Stomach (tissue), 9 donors: ENCODE measurements around the gene TSSK2. TPM values are rescaled to one million over a fixed set of nuclear protein-coding genes. Genes with fewer than 3 reads are reported as not detected.

ENCODE experiments used
- DNase-seq, 2 donors: peaks; one replicate each; pipeline versions ENCODE4 v3.0.0 to v3.0.0-alpha.2; 2013 to 2019
- H3K27ac ChIP-seq, 5 donors: fragments of 200-600 bp in 4 of 5; sonication (generic) in 4 of 5; one replicate each; pipeline ENCODE4 v1.5.1; 2013 to 2019; ENCODE audit warnings: mild to moderate bottlenecking in 1 of 5, moderate library complexity in 1 of 5
- H3K27me3 ChIP-seq, 3 donors: fragments of 200-600 bp; sonication (generic); one replicate each; pipeline ENCODE4 v1.5.1; 2017 to 2019; ENCODE audit warnings: mixed run types in 1 of 3
- H3K36me3 ChIP-seq, 4 donors: fragments of 200-600 bp; sonication (generic); 1 replicate in 3 of 4; 2 replicates in 1 of 4; pipeline ENCODE4 v1.5.1; 2016 to 2019
- H3K4me1 ChIP-seq, 4 donors: fragments of 200-600 bp; sonication (generic); one replicate each; pipeline ENCODE4 v1.5.1; 2016 to 2019
- H3K4me3 ChIP-seq, 4 donors: fragments of 200-600 bp; sonication (generic) in 3 of 4; one replicate each; pipeline ENCODE4 v1.5.1; 2016 to 2019; ENCODE audit warnings: mild to moderate bottlenecking in 1 of 4
- H3K9me3 ChIP-seq, 4 donors: fragments of 200-600 bp; sonication (generic); one replicate each; pipeline ENCODE4 v1.5.1; 2016 to 2019
- EP300 ChIP-seq: sonication (generic); formaldehyde crosslinking; IDR thresholded peaks from one replicate; pipeline ENCODE4 v1.6.1; 2017; ENCODE audit warnings: antibody characterized with exemption
- POLR2A ChIP-seq, 4 donors: fragments of 450-650 bp; IDR thresholded peaks; one replicate each; pipeline ENCODE4 v1.6.1; 2016; ENCODE audit warnings: antibody characterized with exemption in 4 of 4, control low read depth in 2 of 4, mild to moderate bottlenecking in 1 of 4, moderate library complexity in 1 of 4
- POLR2AphosphoS5 ChIP-seq, 3 donors: sonication (generic); formaldehyde crosslinking; IDR thresholded peaks; one replicate each; pipeline ENCODE4 v1.6.1; 2016; ENCODE audit warnings: antibody characterized with exemption in 3 of 3
- WGBS, 5 donors: extraction: QIAGEN DNeasy Blood & Tissue Kit in 3 of 5; methylation state at CpG; one replicate each; pipeline versions ENCODE4 v1.1.5 to v1.1.7; 2013 to 2018; 5-methylcytosine and 5-hydroxymethylcytosine counted together
- intact Hi-C: fragments of 100-400 bp; cut with DNase I; formaldehyde crosslinking; loops from one replicate; pipeline ENCODE4 v1.15.1; 2023; ENCODE audit warnings: low total_unique reads
- polyA plus RNA-seq, 3 donors: library from polyadenylated mRNA; stranded (reverse); fragments of 200-250 nt; gene quantifications; one replicate each; pipeline ENCODE4 v1.2.3, GENCODE V29; 2013
- total RNA-seq, 5 donors: library from RNA; depleted of rRNA; stranded (reverse); fragments of >200 nt; gene quantifications; one replicate each; pipeline versions ENCODE4 v1.1.0 to v1.2.3, GENCODE V29; 2014 to 2016
- TF ChIP-seq, protein P1 (sequence below), 7 experiments: fragments of 450-650 bp in 4 of 7; fragments of 200-600 bp in 3 of 7; sonication (generic) in 3 of 7; IDR thresholded peaks; one replicate each; pipeline ENCODE4 v1.5.1; 2016 to 2019; ENCODE audit warnings: antibody characterized with exemption in 7 of 7, control low read depth in 2 of 7, mild to moderate bottlenecking in 1 of 7
- donor health status: healthy with polysubstance abuse.
- donor health status: Bipolar disorder and iron deficiency.
- donor health status: healthy.

Gene TSSK2
- total and polyA plus RNA-seq, 8 donors: 0.08 TPM; not detected in 7

DNA sequence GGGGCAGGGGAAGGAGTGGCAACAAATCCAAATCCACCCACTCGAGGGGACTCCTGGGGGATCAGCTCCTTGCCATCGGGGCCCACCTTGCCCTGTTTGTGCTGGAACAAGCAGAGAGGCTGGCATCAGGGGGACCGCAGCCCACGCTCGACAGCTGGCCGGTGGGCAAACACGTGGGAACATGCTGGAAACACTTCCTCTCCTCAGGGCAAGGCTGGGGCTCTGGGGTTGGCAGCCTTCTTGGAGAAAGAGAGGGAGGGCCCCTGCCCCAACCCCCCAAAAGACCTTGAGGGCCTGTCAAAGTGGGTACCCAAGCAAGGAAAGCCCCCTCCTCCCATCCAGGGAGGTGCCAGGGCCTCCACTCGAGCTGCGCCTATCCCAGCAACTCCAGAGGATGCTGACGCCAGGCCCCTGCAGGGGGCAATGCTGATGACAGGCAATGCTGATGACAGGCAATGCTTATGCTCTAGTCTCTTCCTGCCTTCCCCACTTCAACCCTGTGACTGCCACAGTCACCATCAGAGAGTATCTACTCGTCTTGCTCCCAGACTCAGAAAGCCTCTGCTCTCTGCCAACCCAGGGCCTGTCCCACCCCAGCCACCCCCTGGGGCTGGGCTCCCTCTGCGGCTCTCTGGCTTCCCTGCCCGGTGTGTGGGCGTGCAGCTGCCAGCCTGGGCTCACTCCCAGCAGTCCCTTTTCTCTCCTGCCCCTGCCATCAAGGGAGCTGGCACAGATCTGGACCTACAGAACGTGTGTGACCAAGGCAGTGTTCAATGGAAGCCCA is 7.3 kb downstream of the TSSK2 start:
- intact Hi-C loops: no loop called here
- H3K27ac ChIP-seq: no peak overlapping the region
- peaks cover 2 to 6% (median 4%) of the 10 kb centered on the region in 4 donors for H3K4me1 ChIP-seq
- H3K9me3 ChIP-seq: no peaks in the 10 kb centered on the region
- DNase-seq: no peak
- TF ChIP-seq POLR2AphosphoS5 (IDR thresholded peaks at IDR 0.05): no peak
- no peak for TF ChIP-seq EP300
- TF ChIP-seq, protein P1, sequence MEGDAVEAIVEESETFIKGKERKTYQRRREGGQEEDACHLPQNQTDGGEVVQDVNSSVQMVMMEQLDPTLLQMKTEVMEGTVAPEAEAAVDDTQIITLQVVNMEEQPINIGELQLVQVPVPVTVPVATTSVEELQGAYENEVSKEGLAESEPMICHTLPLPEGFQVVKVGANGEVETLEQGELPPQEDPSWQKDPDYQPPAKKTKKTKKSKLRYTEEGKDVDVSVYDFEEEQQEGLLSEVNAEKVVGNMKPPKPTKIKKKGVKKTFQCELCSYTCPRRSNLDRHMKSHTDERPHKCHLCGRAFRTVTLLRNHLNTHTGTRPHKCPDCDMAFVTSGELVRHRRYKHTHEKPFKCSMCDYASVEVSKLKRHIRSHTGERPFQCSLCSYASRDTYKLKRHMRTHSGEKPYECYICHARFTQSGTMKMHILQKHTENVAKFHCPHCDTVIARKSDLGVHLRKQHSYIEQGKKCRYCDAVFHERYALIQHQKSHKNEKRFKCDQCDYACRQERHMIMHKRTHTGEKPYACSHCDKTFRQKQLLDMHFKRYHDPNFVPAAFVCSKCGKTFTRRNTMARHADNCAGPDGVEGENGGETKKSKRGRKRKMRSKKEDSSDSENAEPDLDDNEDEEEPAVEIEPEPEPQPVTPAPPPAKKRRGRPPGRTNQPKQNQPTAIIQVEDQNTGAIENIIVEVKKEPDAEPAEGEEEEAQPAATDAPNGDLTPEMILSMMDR (IDR thresholded peaks at IDR 0.05): no peak
- TF ChIP-seq POLR2A (IDR thresholded peaks at IDR 0.05): no peak
- 89 to 93% (median 90%) methylated on average over 14 to 15 of the region's 15 CpGs for WGBS, 5 donors
- no peaks in the 10 kb centered on the region for H3K27me3 ChIP-seq
- H3K4me3 ChIP-seq: no peak overlapping the region
- peaks cover 71 to 95% (median 93%) of the 10 kb centered on the region in 4 donors for H3K36me3 ChIP-seq

DNA sequence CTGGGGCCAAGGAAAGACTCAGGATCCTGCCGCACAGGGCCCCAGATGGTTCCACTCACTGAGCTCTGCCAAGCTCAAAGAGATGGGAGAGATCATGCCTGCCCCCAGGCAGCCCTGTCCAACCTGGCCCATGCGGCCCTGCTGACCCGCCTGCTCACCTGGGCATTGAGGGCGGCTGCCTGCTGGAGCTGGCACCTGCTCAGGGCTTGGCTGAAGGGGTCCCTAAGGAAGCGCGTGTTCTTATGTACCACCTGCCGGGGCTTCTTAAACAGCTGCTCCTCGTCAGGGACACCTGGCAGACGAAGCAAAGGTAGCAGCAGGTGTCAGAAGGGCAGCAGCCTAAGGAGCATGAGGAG is 7.9 kb downstream of the TSSK2 start:
- 93 to 98% (median 94%) methylated on average over 6 to 9 of the region's 9 CpGs for WGBS, 5 donors
- H3K4me3 ChIP-seq: no peak overlapping the region
- peaks cover 8 to 12% (median 9%) of the 10 kb centered on the region in 4 donors for H3K4me1 ChIP-seq
- TF ChIP-seq POLR2A (IDR thresholded peaks at IDR 0.05): no peak
- TF ChIP-seq EP300: no peak
- TF ChIP-seq, protein P1 (IDR thresholded peaks at IDR 0.05): no peak
- TF ChIP-seq POLR2AphosphoS5 (IDR thresholded peaks at IDR 0.05): no peak
- H3K9me3 ChIP-seq: no peaks in the 10 kb centered on the region
- H3K27ac ChIP-seq: no peak overlapping the region
- DNase-seq: no peak
- H3K27me3 ChIP-seq: no peaks in the 10 kb centered on the region
- peaks cover 65 to 90% (median 88%) of the 10 kb centered on the region in 4 donors for H3K36me3 ChIP-seq
- intact Hi-C loops: no loop called here

DNA sequence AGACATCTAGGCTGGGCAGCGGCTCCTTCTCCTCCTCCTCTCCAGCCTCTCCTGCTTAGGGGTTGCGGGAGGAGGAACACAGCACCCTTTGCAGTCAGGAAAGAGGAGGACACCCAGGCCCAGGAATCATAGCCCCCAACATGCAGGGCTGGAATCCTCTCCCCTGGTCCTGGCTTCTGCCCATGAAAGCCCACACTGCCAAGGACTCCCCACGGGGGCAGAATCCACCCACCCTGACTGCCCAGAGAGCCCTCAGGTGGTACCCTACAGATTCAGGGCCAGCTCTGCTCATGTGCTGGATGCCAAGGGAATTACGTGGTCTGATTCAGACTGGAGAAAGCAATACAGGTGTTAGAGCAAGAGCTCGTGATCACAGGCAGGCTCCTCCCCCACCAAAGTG is 8.9 kb downstream of the TSSK2 start:
- peaks cover 9 to 14% (median 11%) of the 10 kb centered on the region in 4 donors for H3K4me1 ChIP-seq
- peaks cover 58 to 80% (median 78%) of the 10 kb centered on the region in 4 donors for H3K36me3 ChIP-seq
- H3K27me3 ChIP-seq: no peaks in the 10 kb centered on the region
- no peak overlapping the region for H3K27ac ChIP-seq
- DNase-seq: no peak
- WGBS, 5 donors: 86 to 97% (median 90%) methylated on average over 3 to 5 of the region's 5 CpGs
- no peak overlapping the region for H3K4me3 ChIP-seq
- no peaks in the 10 kb centered on the region for H3K9me3 ChIP-seq
- intact Hi-C loops: no loop called here
- TF ChIP-seq EP300 (no peak), POLR2AphosphoS5 (IDR thresholded peaks at IDR 0.05) (no peak), POLR2A (IDR thresholded peaks at IDR 0.05) (no peak)
- TF ChIP-seq, protein P1 (IDR thresholded peaks at IDR 0.05): no peak

DNA sequence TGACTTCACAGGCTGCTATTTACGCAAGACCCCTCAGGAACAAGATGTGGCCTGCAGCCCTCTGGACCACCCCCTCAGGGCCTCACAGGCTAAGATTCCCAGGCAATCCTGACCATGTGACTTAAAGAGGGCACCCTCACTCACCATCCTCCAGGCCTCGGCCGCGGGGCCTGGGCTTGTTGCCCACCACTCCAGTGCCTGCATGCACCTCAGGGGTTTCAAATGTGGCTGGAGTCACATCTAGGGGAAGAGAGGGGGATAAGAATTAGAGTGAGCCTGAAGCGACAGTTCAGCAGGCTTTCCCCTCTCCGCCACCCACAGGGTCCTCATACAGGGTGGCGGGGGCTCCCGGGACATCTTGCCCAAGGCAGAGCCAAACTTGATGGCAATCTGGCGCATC is 11.3 kb downstream of the TSSK2 start:
- DNase-seq: no peak
- Histone ChIP-seq H3K4me1 (peaks cover 9 to 14% (median 11%) of the 10 kb centered on the region in 4 donors), H3K4me3 (no peak overlapping the region), H3K9me3 (no peaks in the 10 kb centered on the region), H3K27me3 (peaks cover 0 to 4% (median 3%) of the 10 kb centered on the region in 3 donors), H3K27ac (no peak overlapping the region), H3K36me3 (peaks cover 44 to 55% (median 54%) of the 10 kb centered on the region in 4 donors)
- 93 to 98% (median 97%) methylated on average over 9 of the region's 9 CpGs for WGBS, 5 donors
- intact Hi-C loops: no loop called here
- TF ChIP-seq POLR2AphosphoS5 (IDR thresholded peaks at IDR 0.05) (no peak), EP300 (no peak), POLR2A (IDR thresholded peaks at IDR 0.05) (no peak)
- TF ChIP-seq, protein P1 (IDR thresholded peaks at IDR 0.05): no peak
